GM19463 (cell line): Measurements from ENCODE around the gene ORAI2.
"Not testable (repeated sequence)": the region's sequence is repeated elsewhere in the genome, so short reads cannot be mapped to it uniquely, and the experiment has no call there.

Experiments
- ATAC-seq: cut with Tn5 transposase; IDR thresholded peaks from one replicate; pipeline ENCODE4 v1.9.1; 2021; ENCODE audit warnings: mild to moderate bottlenecking, moderate library complexity; ENCODE audit not compliant: unreplicated experiment

The ORAI2 gene

GRCh38 chr7:102468478-102469350, 35.3 kb downstream of the ORAI2 start:
- no peak for ATAC-seq

GRCh38 chr7:102469351-102469971, 36.1 kb downstream of the ORAI2 start:
- no peak for ATAC-seq

- no peak for ATAC-seq
Observed at GRCh38 chr7:102469972-102470825, 36.8 kb downstream of the ORAI2 start.

DNA sequence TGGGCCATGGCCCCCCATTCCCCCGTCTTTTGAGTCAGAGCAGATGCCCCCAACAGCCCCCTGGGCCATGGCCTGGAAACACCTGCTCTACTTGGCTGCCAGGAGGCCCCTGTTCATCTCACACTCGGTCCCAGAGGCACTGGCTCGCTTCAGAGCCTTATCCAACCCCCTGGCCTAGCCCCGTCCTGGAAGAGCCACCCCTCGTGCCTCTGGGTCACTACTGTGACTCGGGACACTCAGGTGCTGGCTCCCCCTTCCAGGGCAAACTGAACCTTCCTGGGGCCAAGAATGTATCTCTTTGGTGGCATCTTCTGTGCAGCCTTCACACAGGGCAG, 38.4 kb downstream of the ORAI2 start:
- no peak for ATAC-seq

GRCh38 chr7:102472126-102473041, 39.0 kb downstream of the ORAI2 start:
- ATAC-seq = no peak

DNA sequence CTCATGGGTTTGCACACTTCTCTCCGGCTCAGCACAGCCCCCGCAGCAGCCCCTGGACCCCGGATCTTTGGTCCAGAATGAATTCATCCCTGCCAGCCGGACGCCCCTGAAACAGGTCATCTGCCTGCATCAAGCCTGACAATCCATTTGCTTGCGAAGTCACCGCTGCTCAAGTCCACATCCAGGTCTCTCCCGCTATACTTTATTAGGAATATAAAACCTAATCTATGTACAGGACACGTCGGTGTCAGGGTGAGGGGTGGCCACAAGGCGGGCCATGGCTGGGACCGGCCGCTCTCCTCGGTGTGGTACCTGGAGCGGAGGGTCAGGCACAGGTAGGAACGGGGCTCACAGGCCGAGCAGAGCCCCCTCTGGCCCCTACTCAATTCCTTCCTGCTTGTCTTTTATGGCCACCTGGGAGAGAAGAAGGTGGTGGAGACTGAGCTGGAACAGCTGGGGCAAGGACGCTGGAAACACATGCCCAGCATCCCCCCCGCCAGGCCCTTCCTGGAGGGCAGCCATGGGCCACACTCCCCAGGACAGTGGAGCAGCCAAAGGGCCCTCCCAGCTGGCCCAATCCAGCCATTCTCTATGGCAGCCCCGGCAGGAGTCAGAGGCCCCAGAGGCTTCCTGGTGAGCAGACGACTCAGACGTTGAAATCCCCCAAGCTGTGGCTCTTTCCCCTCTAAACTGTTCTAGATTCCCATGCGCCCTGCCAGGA, 40.1 kb downstream of the ORAI2 start:
- ATAC-seq = no peak

GRCh38 chr7:102474116-102474515, 40.7 kb downstream of the ORAI2 start:
- ATAC-seq = not testable (repeated sequence)

GRCh38 chr7:102474736-102475435, 41.5 kb downstream of the ORAI2 start:
- ATAC-seq = not testable (repeated sequence)

DNA sequence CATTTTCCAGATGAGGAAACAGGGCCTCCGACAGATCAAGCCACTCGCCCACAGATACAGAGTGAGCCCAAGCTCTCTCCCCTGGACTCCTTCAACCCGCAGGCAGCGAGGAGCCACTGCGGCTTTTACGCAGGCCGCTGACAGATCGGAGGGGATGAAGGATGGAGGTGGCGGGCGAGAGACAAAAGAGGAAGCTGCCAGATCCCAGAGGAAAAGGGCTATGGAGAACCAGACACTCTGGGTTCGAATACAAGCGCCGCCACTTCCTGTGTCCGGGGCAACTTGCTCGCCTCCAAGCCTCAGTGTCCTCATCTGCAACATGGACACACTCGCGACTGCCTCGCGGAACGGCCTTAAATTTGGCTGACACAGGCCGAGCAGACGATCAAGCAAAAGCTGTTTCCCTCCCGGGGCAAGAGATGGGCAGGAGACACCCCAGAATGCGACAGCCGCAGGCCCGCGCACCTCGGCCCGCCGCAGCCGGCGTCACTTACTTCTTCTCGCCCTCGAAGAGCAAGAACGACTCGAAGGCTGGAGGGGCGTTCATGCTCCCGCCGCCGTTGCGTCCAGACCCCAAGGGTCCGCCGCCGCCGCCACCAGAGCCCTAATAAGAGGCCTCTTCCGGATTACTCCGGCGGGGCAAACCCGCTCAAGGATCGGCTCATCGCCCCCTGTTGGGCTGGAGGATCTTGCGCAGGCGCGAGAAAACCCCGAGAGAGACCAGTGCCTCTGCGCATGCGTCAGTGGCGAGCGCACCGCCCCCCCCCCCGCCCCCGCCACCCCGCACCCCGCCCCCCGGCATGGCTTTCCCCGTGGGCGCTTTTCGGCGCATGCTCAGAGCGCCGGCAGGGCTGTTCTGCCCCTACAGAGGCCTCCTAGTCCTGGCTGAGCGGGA, 45.2 kb downstream of the ORAI2 start, which contains the start of gene POLR2J:
TSS of gene POLR2J (minus strand) at position 609 of the 895 bp plus-strand sequence. CDS start at position 547, 62 bp downstream.
- ATAC-seq = peak; percentile 89

DNA sequence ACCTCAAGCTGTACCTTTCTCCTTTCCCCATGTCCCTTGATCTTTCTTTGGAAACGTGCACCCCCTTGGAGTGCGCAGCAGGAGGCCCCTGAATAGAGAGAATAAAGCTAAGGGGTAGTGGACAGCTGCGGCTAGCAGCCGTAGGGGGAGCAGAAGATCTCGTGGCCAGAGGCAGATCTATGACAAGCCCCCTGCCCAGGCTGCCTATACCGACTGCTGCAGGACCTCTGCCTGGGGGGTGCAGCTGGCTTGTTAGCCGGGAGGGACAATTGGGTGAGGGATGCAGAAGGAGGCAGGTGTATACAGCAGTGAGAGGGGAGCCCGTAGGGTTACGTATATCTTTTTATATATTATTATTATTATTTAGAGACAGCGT, 45.8 kb downstream of the ORAI2 start:
- peak; percentile 24 for ATAC-seq

DNA sequence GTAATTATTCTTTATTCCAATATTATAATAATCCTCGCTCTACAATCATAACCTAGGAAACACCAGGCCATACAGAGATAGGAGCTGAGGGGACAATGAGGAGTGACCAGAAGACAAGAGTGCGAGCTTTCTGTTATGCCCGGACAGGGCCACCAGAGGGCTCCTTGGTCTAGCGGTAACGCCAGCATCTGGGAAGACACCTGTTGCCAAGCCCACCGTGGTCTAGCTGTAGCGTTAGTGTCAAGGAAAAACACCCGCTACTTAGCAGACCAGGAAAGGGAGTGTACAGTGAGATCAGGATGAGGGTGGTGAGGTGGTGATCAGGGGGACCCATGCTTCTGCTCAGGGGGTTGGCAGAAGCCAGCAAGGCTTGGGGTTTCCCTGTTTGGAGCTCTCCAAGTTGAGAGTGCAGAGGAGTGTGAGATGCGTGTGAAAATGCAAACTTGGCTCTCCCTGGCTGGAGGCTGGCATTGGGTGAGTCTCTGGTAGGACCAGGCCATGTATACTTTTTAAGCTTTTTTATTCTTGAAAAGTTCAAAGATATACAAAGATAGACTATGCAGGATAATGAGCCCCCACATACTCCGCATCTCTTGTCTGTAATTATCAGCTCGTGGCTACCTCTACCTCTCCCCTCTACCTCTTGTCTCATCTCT, 46.7 kb downstream of the ORAI2 start:
- ATAC-seq = not testable (repeated sequence)

- not testable (repeated sequence) for ATAC-seq
Observed at GRCh38 chr7:102481962-102482361, 48.6 kb downstream of the ORAI2 start.

DNA sequence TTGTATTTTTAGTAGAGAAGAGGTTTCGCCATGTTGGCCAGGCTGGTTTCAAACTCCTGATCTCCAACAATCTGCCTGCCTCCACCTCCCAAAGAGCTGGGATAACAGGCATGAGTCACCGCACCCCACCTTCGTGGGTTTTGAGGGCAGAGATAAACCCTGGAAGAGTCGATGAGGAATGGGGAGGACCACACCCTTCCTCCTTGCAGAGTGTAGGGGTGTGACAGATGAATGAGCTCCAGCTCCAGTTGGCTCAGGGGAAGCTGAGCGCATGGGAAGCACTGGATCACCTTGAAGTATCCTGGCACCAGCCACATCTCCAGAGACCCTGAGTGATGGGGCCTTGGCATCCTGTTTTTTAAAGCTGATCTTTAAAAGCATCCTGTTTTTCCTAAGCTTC, 50.9 kb downstream of the ORAI2 start:
- not testable (repeated sequence) for ATAC-seq

DNA sequence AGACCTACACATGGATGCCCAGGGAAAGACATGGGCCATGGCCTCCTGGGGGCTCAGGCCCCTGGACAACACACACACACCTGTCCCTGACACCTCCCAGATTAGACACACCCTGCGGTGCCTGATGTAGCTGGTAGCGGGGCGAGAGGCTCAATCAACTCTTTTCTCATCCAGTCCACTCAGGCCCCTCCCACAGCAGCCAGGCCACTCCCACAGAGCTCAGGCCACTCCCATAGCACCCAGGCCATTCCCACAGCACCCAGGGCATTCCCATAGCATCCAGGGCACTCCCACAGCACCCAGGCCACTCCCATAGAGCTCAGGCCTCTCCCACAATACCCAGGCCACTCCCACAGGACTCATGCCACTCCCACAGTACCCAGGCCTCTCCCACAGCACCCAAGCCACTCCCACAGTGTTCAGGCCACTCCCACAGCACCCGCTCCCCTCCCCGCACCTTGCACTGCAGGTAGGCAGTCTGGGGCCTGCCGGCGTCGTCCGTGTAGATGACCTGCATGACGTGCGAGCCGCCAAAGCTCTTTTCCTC, 57.2 kb downstream of the ORAI2 start:
- peak; percentile 47 for ATAC-seq

GRCh38 chr7:102493220-102493935, 60.0 kb downstream of the ORAI2 start:
- ATAC-seq = not testable (repeated sequence)

DNA sequence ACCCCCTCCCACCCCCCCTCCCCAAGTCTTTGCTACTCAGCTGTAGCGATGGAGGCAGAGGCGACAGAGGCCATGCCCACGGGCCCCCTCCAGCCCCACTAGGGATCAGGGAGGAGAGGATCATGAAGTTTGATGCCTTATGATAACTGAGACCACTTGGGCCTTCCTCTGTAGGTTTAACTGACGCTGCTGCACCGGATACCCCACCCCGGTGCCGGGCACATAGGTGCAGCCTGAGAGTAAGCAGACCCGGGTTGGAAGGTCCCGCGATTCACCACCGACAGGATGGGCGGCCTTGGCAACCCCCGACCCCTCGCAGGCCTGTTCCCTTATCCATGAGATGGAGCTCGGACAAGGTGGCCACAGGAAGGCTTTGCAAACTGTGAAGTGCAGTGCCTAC, 60.7 kb downstream of the ORAI2 start:
- not testable (repeated sequence) for ATAC-seq
